Aorta (tissue), 5 donors: ENCODE measurements around the gene CLCA2. TPM values are rescaled to one million over a fixed set of nuclear protein-coding genes. Genes with fewer than 3 reads are reported as not detected.

Experiments
- ATAC-seq: fragments of 200-7000 bp; cut with Tn5 transposase; one replicate; pipeline ENCODE4 v1.9.1; 2022; ENCODE audit warnings: moderate library complexity; ENCODE audit not compliant: low FRiP score
- DNase-seq, 2 donors: peaks; one replicate each; pipeline ENCODE4 v3.0.0-alpha.2; 2020
- H3K27ac ChIP-seq, 2 donors: one replicate each; pipeline ENCODE4 v1.5.1; 2013; ENCODE audit warnings: low read length in 2 of 2, mild to moderate bottlenecking in 2 of 2, moderate library complexity in 2 of 2, control low read depth in 1 of 2, inconsistent platforms in 1 of 2, low read depth in 1 of 2
- H3K27me3 ChIP-seq, 2 donors: one replicate each; pipeline ENCODE4 v1.6.1; 2013; ENCODE audit warnings: control low read depth in 1 of 2, low read length in 1 of 2, mild to moderate bottlenecking in 1 of 2, moderate library complexity in 1 of 2; ENCODE audit not compliant: insufficient read depth in 2 of 2, control insufficient read depth in 1 of 2
- H3K36me3 ChIP-seq, 2 donors: one replicate each; pipeline ENCODE4 v1.6.1; 2013; ENCODE audit warnings: control low read depth in 1 of 2, low read length in 1 of 2, mild to moderate bottlenecking in 1 of 2; ENCODE audit not compliant: insufficient read depth in 2 of 2, control insufficient read depth in 1 of 2
- H3K4me1 ChIP-seq, 2 donors: one replicate each; pipeline ENCODE4 v1.6.1; 2013; ENCODE audit warnings: low read length in 2 of 2, control low read depth in 1 of 2, mild to moderate bottlenecking in 1 of 2, moderate library complexity in 1 of 2; ENCODE audit not compliant: insufficient read depth in 2 of 2, control insufficient read depth in 1 of 2
- H3K4me3 ChIP-seq, 2 donors: one replicate each; pipeline ENCODE4 v1.5.1; 2013; ENCODE audit warnings: low read length in 2 of 2, control low read depth in 1 of 2, mild to moderate bottlenecking in 1 of 2
- H3K9me3 ChIP-seq: one replicate; pipeline ENCODE4 v1.6.1; 2013; ENCODE audit warnings: mild to moderate bottlenecking, low read length; ENCODE audit not compliant: control insufficient read depth
- WGBS, 2 donors: extraction: QIAGEN DNeasy Blood & Tissue Kit; methylation state at CpG; one replicate each; pipeline ENCODE4 v1.1.7; 2013; 5-methylcytosine and 5-hydroxymethylcytosine counted together
- intact Hi-C, 2 donors: fragments of 100-400 bp; cut with DNase I; formaldehyde crosslinking; loops; one replicate each; pipeline versions ENCODE4 v1.14.2 to v1.15.0; 2022
- polyA plus RNA-seq, 2 donors: library from polyadenylated mRNA; stranded (reverse); fragments of 200-250 nt; gene quantifications; one replicate each; pipeline ENCODE4 v1.2.3, GENCODE V29; 2013
- total RNA-seq, 2 donors: library from RNA; stranded (reverse); fragmentation: NEBNext Ultra II Directional; extraction: Animal tissue kit (Norgen Biotek cat#: 25700); gene quantifications; one replicate each; pipeline ENCODE4 v1.2.1, GENCODE V29; 2021
- donor health status: healthy with polysubstance abuse.
- donor health status: Bipolar disorder and iron deficiency.
- donor health status: DM: no; HTN: no; CAD: no.
- donor health status: DM: no; HTN: no; CAD: no.
- donor health status: DM: yes; HTN: yes; CAD: no.

Gene CLCA2
- total and polyA plus RNA-seq, 4 donors: 0.10 to 0.36 (median 0.13) TPM; not detected in 1

GRCh38 chr1:86421601-86422280 lies 2.2 kb upstream of the CLCA2 start:
- no peak overlapping the region for H3K27ac ChIP-seq
- no peaks in the 10 kb centered on the region for H3K27me3 ChIP-seq
- no peaks in the 10 kb centered on the region for H3K9me3 ChIP-seq
- DNase-seq (no peak), ATAC-seq (no peak)
- H3K4me1 ChIP-seq: no peaks in the 10 kb centered on the region
- H3K36me3 ChIP-seq: no peaks in the 10 kb centered on the region
- WGBS, 2 donors: 69 to 74% methylated on average over 7 of the region's 7 CpGs
- intact Hi-C loops: no loop called here
- no peak overlapping the region for H3K4me3 ChIP-seq

GRCh38 chr1:86423473-86423872 lies 498 bp upstream of the CLCA2 start:
- Histone ChIP-seq H3K4me3 (no peak overlapping the region), H3K9me3 (no peaks in the 10 kb centered on the region), H3K36me3 (no peaks in the 10 kb centered on the region), H3K27me3 (no peaks in the 10 kb centered on the region), H3K27ac (no peak overlapping the region), H3K4me1 (no peaks in the 10 kb centered on the region)
- DNase-seq: no peak
- no peak for ATAC-seq
- intact Hi-C loops: no loop called here

GRCh38 chr1:86429122-86429725 lies 5.3 kb downstream of the CLCA2 start:
- peak; percentile 53 for ATAC-seq
- Histone ChIP-seq H3K4me1 (peaks cover 3 to 5% of the 10 kb centered on the region in 2 donors), H3K27me3 (no peaks in the 10 kb centered on the region), H3K4me3 (no peak overlapping the region), H3K27ac (no peak overlapping the region), H3K36me3 (no peaks in the 10 kb centered on the region), H3K9me3 (no peaks in the 10 kb centered on the region)
- intact Hi-C loops: no loop called here
- DNase-seq: no peak
- WGBS, 2 donors: 85 to 87% methylated on average over 7 of the region's 7 CpGs

DNA sequence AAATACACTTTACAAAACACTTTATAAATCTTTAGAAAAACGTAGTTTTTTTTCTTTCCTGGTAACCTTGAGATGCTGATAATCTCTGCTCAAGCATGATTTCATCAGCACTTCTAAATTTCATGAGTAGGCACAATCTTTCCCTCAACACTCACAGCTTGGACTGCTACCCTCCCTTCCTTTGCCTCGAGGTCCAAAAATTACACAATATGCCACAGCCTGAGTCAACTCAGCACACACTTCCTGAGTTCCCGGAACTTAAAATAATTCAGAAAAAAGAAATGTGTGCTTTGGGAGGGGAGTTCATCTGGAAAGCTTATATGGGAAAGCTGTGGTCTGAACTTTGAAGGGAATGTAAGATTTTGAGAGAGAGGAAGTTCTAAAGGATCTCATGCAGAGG lies 5.9 kb downstream of the CLCA2 start:
- 0 to 1% methylated on average over 3 of the region's 3 CpGs for WGBS, 2 donors
- ATAC-seq (peak; percentile 95), DNase-seq (peak in 1 of 2 donors; percentile 73)
- Histone ChIP-seq H3K4me1 (peaks cover 3 to 5% of the 10 kb centered on the region in 2 donors), H3K27ac (peak overlapping the region; percentile 25 to 91), H3K4me3 (no peak overlapping the region), H3K9me3 (no peaks in the 10 kb centered on the region), H3K36me3 (no peaks in the 10 kb centered on the region), H3K27me3 (no peaks in the 10 kb centered on the region)
- intact Hi-C loops: no loop called here

GRCh38 chr1:86430376-86430775 lies 6.4 kb downstream of the CLCA2 start:
- Histone ChIP-seq H3K27ac (peak overlapping the region; percentile 48 to 91), H3K4me1 (peaks cover 3 to 5% of the 10 kb centered on the region in 2 donors), H3K27me3 (no peaks in the 10 kb centered on the region), H3K9me3 (no peaks in the 10 kb centered on the region), H3K4me3 (no peak overlapping the region), H3K36me3 (no peaks in the 10 kb centered on the region)
- no peak for DNase-seq
- intact Hi-C loops: no loop called here
- no peak for ATAC-seq

GRCh38 chr1:86434059-86434458 lies 10.1 kb downstream of the CLCA2 start:
- ATAC-seq: no peak
- intact Hi-C loops: no loop called here
- Histone ChIP-seq H3K4me1 (peaks cover 3% of the 10 kb centered on the region in 2 donors), H3K27ac (no peak overlapping the region), H3K36me3 (no peaks in the 10 kb centered on the region), H3K4me3 (no peak overlapping the region), H3K27me3 (no peaks in the 10 kb centered on the region), H3K9me3 (peaks cover 2% of the 10 kb centered on the region)
- no peak for DNase-seq

DNA sequence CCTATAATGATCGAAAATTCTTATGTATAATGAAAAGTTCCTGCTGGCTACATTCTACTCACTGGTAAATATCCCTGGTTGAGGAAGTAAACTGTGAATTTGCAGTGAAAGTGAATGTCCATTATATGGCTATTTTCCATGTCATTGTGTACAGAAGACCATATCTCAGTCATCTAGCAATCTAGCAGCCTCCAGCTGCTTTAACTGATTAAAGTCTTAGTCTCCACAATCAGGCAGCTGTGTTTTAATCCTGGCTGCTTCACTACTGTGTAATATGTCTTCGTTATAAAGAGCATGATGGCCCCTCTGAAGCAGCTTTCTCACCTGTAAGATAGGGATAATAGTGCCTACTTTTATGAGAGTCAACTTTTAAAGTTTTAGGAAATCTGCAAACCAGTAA lies 11.4 kb downstream of the CLCA2 start:
- no peaks in the 10 kb centered on the region for H3K36me3 ChIP-seq
- intact Hi-C loops: no loop called here
- peaks cover 2% of the 10 kb centered on the region for H3K9me3 ChIP-seq

GRCh38 chr1:86436041-86436440 lies 12.1 kb downstream of the CLCA2 start:
- no peak overlapping the region for H3K27ac ChIP-seq
- ATAC-seq (no peak), DNase-seq (no peak)
- no peaks in the 10 kb centered on the region for H3K36me3 ChIP-seq
- no peaks in the 10 kb centered on the region for H3K27me3 ChIP-seq
- WGBS, 2 donors: 77 to 82% methylated on average over 2 of the region's 2 CpGs
- intact Hi-C loops: no loop called here
- no peaks in the 10 kb centered on the region for H3K4me1 ChIP-seq
- H3K4me3 ChIP-seq: no peak overlapping the region
- peaks cover 2% of the 10 kb centered on the region for H3K9me3 ChIP-seq

More for the DNA sequence above, 11.4 kb downstream of the CLCA2 start:
- no peak overlapping the region for H3K4me3 ChIP-seq
- WGBS, 2 donors: 41 to 70% methylated on average over 2 of the region's 2 CpGs
- H3K4me1 ChIP-seq: peaks cover 0 to 1% of the 10 kb centered on the region in 2 donors
- ATAC-seq (no peak), DNase-seq (no peak)
- H3K27ac ChIP-seq: no peak overlapping the region
- no peaks in the 10 kb centered on the region for H3K27me3 ChIP-seq

- Histone ChIP-seq H3K36me3 (no peaks in the 10 kb centered on the region), H3K27ac (no peak overlapping the region), H3K4me3 (no peak overlapping the region), H3K9me3 (peaks cover 2% of the 10 kb centered on the region), H3K4me1 (no peaks in the 10 kb centered on the region), H3K27me3 (no peaks in the 10 kb centered on the region)
- no peak for DNase-seq
- intact Hi-C loops: no loop called here
- ATAC-seq: no peak
- WGBS, 2 donors: 60 to 62% methylated on average over 2 of the region's 2 CpGs
Observed at GRCh38 chr1:86441581-86441980, 17.6 kb downstream of the CLCA2 start.
